Left colon (tissue), 2 donors: ENCODE data around the gene ARSK. TPM values are rescaled to one million over a fixed set of nuclear protein-coding genes. Genes with fewer than 3 reads are reported as not detected.

ENCODE experiments used
- ATAC-seq: fragments of 200-7000 bp; cut with Tn5 transposase; one replicate; pipeline ENCODE4 v1.9.1; 2020; ENCODE audit warnings: mild to moderate bottlenecking, moderate library complexity
- DNase-seq, 2 donors: peaks; one replicate each; pipeline ENCODE4 v3.0.0-alpha.2; 2020
- intact Hi-C, 2 donors: fragments of 100-400 bp; cut with DNase I in 1 of 2; cut with micrococcal nuclease in 1 of 2; formaldehyde crosslinking; loops; one replicate each; pipeline versions ENCODE4 v1.11.2 to v1.14.0; 2022; cut with DNase I, micrococcal nuclease
- long read RNA-seq: library from polyadenylated mRNA; unstranded; transcript quantifications from one replicate; pipeline ENCODE4 v2.0.0, GENCODE V29; 2021
- total RNA-seq, 2 donors: library from RNA; stranded (reverse); fragmentation: NEBNext Ultra II Directional; extraction: Animal tissue kit (Norgen Biotek cat#: 25700); gene quantifications; one replicate each; pipeline ENCODE4 v1.2.1, GENCODE V29; 2021
- donor health status: DM: no; HTN: no; CAD: no.
- donor health status: DM: yes; HTN: yes; CAD: no.

ARSK gene
- 1 to 10 TPM; 2.0 to 2.2 TPM for total RNA-seq
- long read RNA-seq, partial matches to known transcripts: 0 of 3 reads
- long read RNA-seq, other reads (novel, unspliced or antisense): 0 of 3 reads

- ATAC-seq (peak; percentile 93), DNase-seq (peak; percentile 94 to 95)
- intact Hi-C loops: no loop called here
Observed at GRCh38 chr5:95554647-95555548, at the start of gene ARSK, which contains the start of gene SKIC3. ARSK (plus strand) TSS chr5:95555101; CDS start chr5:95555279, 178 bp downstream. SKIC3 (minus strand) TSS chr5:95554977; CDS start chr5:95547150, 7,827 bp downstream.

- intact Hi-C loops: no loop called here
- ATAC-seq: no peak
- no peak for DNase-seq
Observed at GRCh38 chr5:95508550-95508949, 46.4 kb upstream of the ARSK start.

DNA sequence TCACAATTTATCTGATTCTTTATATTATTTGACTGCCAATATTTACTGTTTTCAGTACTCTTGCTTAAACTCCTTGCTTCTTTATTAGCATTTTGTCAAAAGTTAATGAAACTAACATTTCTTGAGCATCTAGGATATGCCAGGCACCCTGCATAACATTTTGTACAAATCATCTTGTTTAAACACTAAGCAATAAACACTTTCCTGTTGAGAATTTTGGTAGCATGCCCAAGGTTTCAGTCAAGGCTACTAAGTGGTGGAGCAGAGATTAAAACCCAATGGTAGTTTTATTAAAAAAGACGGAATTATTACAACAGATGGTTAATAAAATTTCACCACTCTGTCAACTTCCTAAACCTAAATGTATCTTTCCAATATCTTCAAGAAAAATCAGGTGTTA is 43.3 kb upstream of the ARSK start:
- DNase-seq (no peak), ATAC-seq (no peak)
- intact Hi-C loops: no loop called here

DNA sequence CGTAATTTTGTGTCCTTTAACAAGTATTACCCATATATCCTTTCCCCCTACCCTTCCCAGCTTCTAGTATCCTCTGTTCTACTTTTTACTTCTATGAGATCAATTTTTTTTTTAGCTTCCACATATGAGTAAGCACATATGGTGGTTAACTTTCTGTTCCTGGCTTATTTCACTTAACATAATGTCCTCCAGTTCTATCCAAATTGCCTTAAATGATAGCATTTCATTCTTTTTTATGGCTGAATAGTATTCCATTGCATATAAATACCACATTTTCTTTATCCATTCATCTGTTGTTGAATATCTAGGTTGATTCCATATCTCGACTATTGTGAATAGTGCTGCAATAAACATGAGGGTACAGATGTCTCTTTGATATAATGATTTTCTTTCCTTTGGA is 36.5 kb upstream of the ARSK start:
- ATAC-seq: no peak
- intact Hi-C loops: no loop called here
- DNase-seq: no peak

DNA sequence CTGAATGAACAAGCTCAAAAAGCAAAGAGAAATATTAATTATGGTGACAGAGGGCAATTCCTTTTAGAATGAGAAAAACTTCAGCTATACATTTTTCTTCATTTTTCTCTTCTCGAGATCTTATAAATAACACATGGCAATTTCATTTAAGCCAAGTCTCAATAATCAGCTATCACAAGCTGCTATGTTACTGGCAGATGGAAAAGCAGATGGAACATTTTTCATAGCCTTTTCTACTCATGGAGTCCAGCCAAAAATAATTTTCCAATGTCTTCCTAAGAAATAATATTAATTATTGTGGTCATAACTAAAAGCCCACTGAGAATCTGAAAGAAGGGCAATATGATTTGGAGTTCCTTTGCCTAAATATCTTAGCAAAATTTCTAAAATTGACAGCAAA is 35.8 kb upstream of the ARSK start:
- no peak for ATAC-seq
- DNase-seq: no peak
- intact Hi-C loops: no loop called here

GRCh38 chr5:95519681-95520080 is 35.2 kb upstream of the ARSK start:
- intact Hi-C loops: no loop called here
- ATAC-seq: no peak
- DNase-seq: no peak

- ATAC-seq (no peak), DNase-seq (no peak)
- intact Hi-C loops: no loop called here
Observed at GRCh38 chr5:95520206-95520605, 34.7 kb upstream of the ARSK start.

DNA sequence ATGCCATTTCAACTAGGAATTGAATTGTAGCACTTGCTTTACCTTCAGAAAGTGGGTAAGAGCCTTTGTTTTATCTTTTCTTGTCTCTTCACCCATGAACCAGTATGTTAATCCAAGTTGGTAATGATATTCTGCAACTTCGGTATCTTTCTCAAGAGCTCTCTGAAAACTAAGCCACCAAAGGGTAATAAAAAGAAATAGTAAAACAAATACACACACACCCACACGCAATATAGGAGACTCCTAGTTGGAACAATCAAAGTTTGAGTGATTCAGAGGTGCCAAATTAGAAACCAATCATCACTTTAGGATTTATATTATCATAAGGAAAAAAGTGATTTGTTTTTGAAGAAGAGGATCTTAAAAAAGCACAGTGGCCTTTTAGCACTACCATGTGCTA is 30.5 kb upstream of the ARSK start:
- intact Hi-C loops: no loop called here
- no peak for DNase-seq
- peak; percentile 91 for ATAC-seq

GRCh38 chr5:95526871-95527270 is 28.0 kb upstream of the ARSK start:
- intact Hi-C loops: no loop called here
- DNase-seq: no peak
- no peak for ATAC-seq

GRCh38 chr5:95528565-95528964 is 26.3 kb upstream of the ARSK start:
- DNase-seq (no peak), ATAC-seq (no peak)
- intact Hi-C loops: no loop called here

- no peak for DNase-seq
- intact Hi-C loops: no loop called here
- no peak for ATAC-seq
Observed at GRCh38 chr5:95530416-95530815, 24.5 kb upstream of the ARSK start.

DNA sequence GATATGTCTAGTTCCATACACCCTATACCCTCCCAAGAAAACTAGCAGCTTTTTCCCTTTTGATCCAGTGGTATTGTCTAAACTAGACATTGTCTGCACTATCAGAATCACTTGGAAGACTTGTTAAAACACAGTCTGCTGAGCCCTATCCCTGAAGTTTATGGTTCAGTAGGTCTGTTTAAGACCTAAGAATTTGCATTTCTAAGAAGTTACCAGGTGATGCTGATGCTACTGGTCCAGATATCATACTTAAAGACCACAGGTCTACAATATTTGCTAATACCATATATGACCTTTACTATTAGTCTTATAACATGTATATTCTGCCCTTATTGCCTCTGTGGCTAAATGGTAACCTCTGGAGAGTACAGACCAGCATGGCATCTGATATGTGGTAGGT is 23.4 kb upstream of the ARSK start:
- no peak for ATAC-seq
- intact Hi-C loops: no loop called here
- DNase-seq: no peak

DNA sequence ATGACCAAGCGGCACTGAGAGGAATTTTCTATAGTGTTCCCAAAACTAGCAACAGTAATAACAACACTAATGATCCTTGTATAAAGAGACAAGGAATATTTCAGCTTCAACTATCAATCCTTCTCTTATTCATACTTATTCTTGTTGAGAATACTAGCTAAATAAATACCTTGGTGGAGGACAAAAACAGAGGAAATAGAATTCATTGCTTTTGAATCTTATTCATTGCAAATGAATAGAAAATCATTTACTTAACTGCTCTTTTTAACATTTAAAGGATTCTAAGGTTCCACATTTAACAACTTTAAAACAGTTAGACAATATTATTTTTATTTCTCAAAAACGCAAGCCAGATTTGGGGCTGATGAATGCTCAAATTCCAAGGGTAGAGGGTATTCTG is 22.5 kb upstream of the ARSK start:
- DNase-seq: no peak
- no peak for ATAC-seq

GRCh38 chr5:95533106-95533505 is 21.8 kb upstream of the ARSK start:
- ATAC-seq (no peak), DNase-seq (no peak)
- intact Hi-C loops: no loop called here

More for the DNA sequence above, 22.5 kb upstream of the ARSK start:
- intact Hi-C loops: no loop called here

- ATAC-seq (no peak), DNase-seq (no peak)
- intact Hi-C loops: no loop called here
Observed at GRCh38 chr5:95533761-95534160, 21.1 kb upstream of the ARSK start.

- intact Hi-C loops: no loop called here
- ATAC-seq: no peak
- DNase-seq: no peak
Observed at GRCh38 chr5:95537501-95537900, 17.4 kb upstream of the ARSK start.

DNA sequence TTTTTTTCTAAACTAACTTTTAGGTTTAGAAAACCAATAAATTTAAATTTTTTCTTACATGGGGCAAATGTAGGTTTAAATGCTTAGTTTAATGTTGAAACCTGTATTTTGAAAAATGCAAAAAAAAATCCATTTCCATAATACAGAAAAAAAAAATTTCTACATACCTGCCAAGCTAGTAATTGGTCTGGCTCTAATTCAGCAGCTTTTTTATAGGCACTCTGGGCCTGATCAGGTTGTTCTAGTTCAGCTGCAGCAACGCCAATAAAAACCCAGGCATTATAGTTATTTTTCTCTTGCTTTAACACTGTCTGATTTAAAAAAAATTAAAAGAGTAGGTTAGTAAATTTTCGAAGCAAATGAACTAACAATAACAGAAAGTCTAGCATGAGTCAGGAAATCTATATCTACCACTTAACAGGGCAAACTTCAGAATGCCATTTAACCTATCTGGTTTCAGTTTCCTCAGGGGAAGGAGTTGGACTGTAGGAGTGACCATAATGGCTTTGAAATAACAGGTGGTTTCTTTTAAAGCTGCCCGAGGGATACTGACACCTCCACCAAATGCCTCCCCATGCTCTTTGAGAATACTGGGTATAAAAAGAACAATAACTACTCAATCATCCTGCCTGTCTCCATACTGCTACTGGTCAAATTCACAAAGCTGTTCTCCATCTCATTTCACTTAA is 11.7 kb upstream of the ARSK start:
- intact Hi-C loops: no loop called here
- no peak for DNase-seq
- ATAC-seq: peak; percentile 82

DNA sequence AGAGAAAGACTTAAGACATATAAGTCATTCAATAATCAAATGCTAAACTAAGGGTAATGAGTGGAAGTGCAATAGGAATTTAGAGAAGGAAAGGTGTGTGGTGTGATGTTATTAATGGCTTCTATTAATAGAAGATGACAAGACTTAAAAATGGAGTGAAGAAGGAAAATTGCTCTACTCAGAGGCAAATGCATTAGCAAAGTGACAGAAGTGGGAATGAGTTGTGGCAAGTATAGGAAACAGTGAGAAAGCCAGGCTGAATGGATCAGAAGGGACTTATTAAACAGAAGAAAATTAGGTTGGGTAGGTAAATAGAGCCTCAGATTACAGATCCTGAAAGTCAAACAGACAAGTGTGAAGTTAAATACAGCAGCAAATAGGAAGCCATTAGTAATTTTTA is 5.9 kb upstream of the ARSK start:
- no peak for ATAC-seq
- DNase-seq: no peak
- intact Hi-C loops: no loop called here

GRCh38 chr5:95554331-95554646 is 612 bp upstream of the ARSK start:
- ATAC-seq (peak; percentile 46), DNase-seq (no peak)
- intact Hi-C loops: no loop called here

GRCh38 chr5:95555553-95555952 is 652 bp downstream of the ARSK start:
- intact Hi-C loops: no loop called here
- ATAC-seq: no peak
- no peak for DNase-seq
